ENCODE data around the gene CLIP3.
A peak's percentile ranks its signal among the peaks of the same experiment; 100 is the strongest.

CLIP3 gene

GRCh38 chr19:36040495-36040894 is 7.8 kb upstream of the CLIP3 start:
- no peaks in the 10 kb centered on the region for H3K27me3 ChIP-seq (ENCODE audit: insufficient read depth, low read length)
- H3K4me3 ChIP-seq (ENCODE audit: low read length): no peak overlapping the region
- H3K36me3 ChIP-seq (ENCODE audit: insufficient read depth, low read length): peaks cover 5% of the 10 kb centered on the region
- H3K9me3 ChIP-seq (ENCODE audit: low read length): peaks cover under 1% of the 10 kb centered on the region
- H3K4me1 ChIP-seq (ENCODE audit: insufficient read depth, low read length): no peaks in the 10 kb centered on the region
- H2AFZ ChIP-seq (ENCODE audit: low read depth, low read length): no peak overlapping the region

- Histone ChIP-seq H3K4me1 (ENCODE audit: insufficient read depth, low read length) (peaks cover 4% of the 10 kb centered on the region), H3K36me3 (ENCODE audit: insufficient read depth, low read length) (peaks cover 23% of the 10 kb centered on the region), H3K9me3 (ENCODE audit: low read length) (no peaks in the 10 kb centered on the region), H3K27me3 (ENCODE audit: insufficient read depth, low read length) (no peaks in the 10 kb centered on the region), H2AFZ (ENCODE audit: low read depth, low read length) (no peak overlapping the region), H3K4me3 (ENCODE audit: low read length) (no peak overlapping the region)
Measured at GRCh38 chr19:36031308-36031707, 1.4 kb downstream of the CLIP3 start.

GRCh38 chr19:36030264-36031148 is 2.2 kb downstream of the CLIP3 start:
- H3K36me3 ChIP-seq (ENCODE audit: insufficient read depth, low read length): peaks cover 30% of the 10 kb centered on the region
- H3K4me3 ChIP-seq (ENCODE audit: low read length): no peak overlapping the region
- no peaks in the 10 kb centered on the region for H3K9me3 ChIP-seq (ENCODE audit: low read length)
- no peak overlapping the region for H2AFZ ChIP-seq (ENCODE audit: low read depth, low read length)
- peaks cover 4% of the 10 kb centered on the region for H3K4me1 ChIP-seq (ENCODE audit: insufficient read depth, low read length)
- no peaks in the 10 kb centered on the region for H3K27me3 ChIP-seq (ENCODE audit: insufficient read depth, low read length)

- Histone ChIP-seq H3K9me3 (ENCODE audit: low read length) (no peaks in the 10 kb centered on the region), H3K4me1 (ENCODE audit: insufficient read depth, low read length) (peaks cover 4% of the 10 kb centered on the region), H3K36me3 (ENCODE audit: insufficient read depth, low read length) (peaks cover 42% of the 10 kb centered on the region), H3K4me3 (ENCODE audit: low read length) (no peak overlapping the region), H3K27me3 (ENCODE audit: insufficient read depth, low read length) (no peaks in the 10 kb centered on the region), H2AFZ (ENCODE audit: low read depth, low read length) (no peak overlapping the region)
Measured at GRCh38 chr19:36028313-36029041, 4.2 kb downstream of the CLIP3 start.

GRCh38 chr19:36027696-36028095 is 5.0 kb downstream of the CLIP3 start:
- Histone ChIP-seq H3K27me3 (ENCODE audit: insufficient read depth, low read length) (no peaks in the 10 kb centered on the region), H3K36me3 (ENCODE audit: insufficient read depth, low read length) (peaks cover 46% of the 10 kb centered on the region), H2AFZ (ENCODE audit: low read depth, low read length) (no peak overlapping the region), H3K9me3 (ENCODE audit: low read length) (no peaks in the 10 kb centered on the region), H3K4me1 (ENCODE audit: insufficient read depth, low read length) (no peaks in the 10 kb centered on the region), H3K4me3 (ENCODE audit: low read length) (no peak overlapping the region)

- H2AFZ ChIP-seq (ENCODE audit: low read depth, low read length): no peak overlapping the region
- no peaks in the 10 kb centered on the region for H3K9me3 ChIP-seq (ENCODE audit: low read length)
- H3K36me3 ChIP-seq (ENCODE audit: insufficient read depth, low read length): peaks cover 53% of the 10 kb centered on the region
Measured at GRCh38 chr19:36026091-36026876, 6.4 kb downstream of the CLIP3 start.

GRCh38 chr19:36025541-36025940 is 7.1 kb downstream of the CLIP3 start:
- peaks cover 60% of the 10 kb centered on the region for H3K36me3 ChIP-seq (ENCODE audit: insufficient read depth, low read length)
- H3K4me1 ChIP-seq (ENCODE audit: insufficient read depth, low read length): no peaks in the 10 kb centered on the region
- no peak overlapping the region for H3K4me3 ChIP-seq (ENCODE audit: low read length)
- H2AFZ ChIP-seq (ENCODE audit: low read depth, low read length): no peak overlapping the region
- H3K27me3 ChIP-seq (ENCODE audit: insufficient read depth, low read length): no peaks in the 10 kb centered on the region
- H3K9me3 ChIP-seq (ENCODE audit: low read length): no peaks in the 10 kb centered on the region

More at GRCh38 chr19:36026091-36026876, 6.4 kb downstream of the CLIP3 start:
- Histone ChIP-seq H3K4me3 (ENCODE audit: low read length) (no peak overlapping the region), H3K27me3 (ENCODE audit: insufficient read depth, low read length) (no peaks in the 10 kb centered on the region), H3K4me1 (ENCODE audit: insufficient read depth, low read length) (no peaks in the 10 kb centered on the region)

- Histone ChIP-seq H2AFZ (ENCODE audit: low read depth, low read length) (no peak overlapping the region), H3K4me1 (ENCODE audit: insufficient read depth, low read length) (no peaks in the 10 kb centered on the region), H3K27me3 (ENCODE audit: insufficient read depth, low read length) (no peaks in the 10 kb centered on the region), H3K36me3 (ENCODE audit: insufficient read depth, low read length) (peaks cover 68% of the 10 kb centered on the region), H3K9me3 (ENCODE audit: low read length) (no peaks in the 10 kb centered on the region), H3K4me3 (ENCODE audit: low read length) (no peak overlapping the region)
Measured at GRCh38 chr19:36023432-36023831, 9.2 kb downstream of the CLIP3 start.

- H3K9me3 ChIP-seq (ENCODE audit: low read length): no peaks in the 10 kb centered on the region
- H3K36me3 ChIP-seq (ENCODE audit: insufficient read depth, low read length): peaks cover 52% of the 10 kb centered on the region
- H3K4me3 ChIP-seq (ENCODE audit: low read length): no peak overlapping the region
- no peak overlapping the region for H2AFZ ChIP-seq (ENCODE audit: low read depth, low read length)
- peaks cover 9% of the 10 kb centered on the region for H3K4me1 ChIP-seq (ENCODE audit: insufficient read depth, low read length)
- no peaks in the 10 kb centered on the region for H3K27me3 ChIP-seq (ENCODE audit: insufficient read depth, low read length)
Measured at GRCh38 chr19:36019061-36019670, 13.5 kb downstream of the CLIP3 start.

- H3K4me3 ChIP-seq (ENCODE audit: low read length): peak within 1 kb of the TSS; percentile 93
- peaks cover 9% of the 10 kb centered on the region for H3K4me1 ChIP-seq (ENCODE audit: insufficient read depth, low read length)
- no peaks in the 10 kb centered on the region for H3K9me3 ChIP-seq (ENCODE audit: low read length)
- H2AFZ ChIP-seq (ENCODE audit: low read depth, low read length): peak within 1 kb of the TSS; percentile 69
- H3K27me3 ChIP-seq (ENCODE audit: insufficient read depth, low read length): no peaks in the 10 kb centered on the region
- peaks cover 26% of the 10 kb centered on the region for H3K36me3 ChIP-seq (ENCODE audit: insufficient read depth, low read length)
Measured at GRCh38 chr19:36014012-36014924, 18.4 kb downstream of the CLIP3 start, which contains the start of gene ALKBH6. TSS of gene ALKBH6 (minus strand) at chr19:36014213. CDS start at chr19:36013397, 816 bp downstream.

GRCh38 chr19:36013280-36014011 is 19.2 kb downstream of the CLIP3 start:
- H3K36me3 ChIP-seq (ENCODE audit: insufficient read depth, low read length): peaks cover 18% of the 10 kb centered on the region
- peak overlapping the region; percentile 93 for H3K4me3 ChIP-seq (ENCODE audit: low read length)
- peaks cover 9% of the 10 kb centered on the region for H3K4me1 ChIP-seq (ENCODE audit: insufficient read depth, low read length)
- H3K9me3 ChIP-seq (ENCODE audit: low read length): no peaks in the 10 kb centered on the region
- H2AFZ ChIP-seq (ENCODE audit: low read depth, low read length): peak overlapping the region; percentile 69
- H3K27me3 ChIP-seq (ENCODE audit: insufficient read depth, low read length): no peaks in the 10 kb centered on the region

Measured in neuron (in vitro differentiated cells).